GM23248 (cell line): ENCODE measurements around the gene KLF7.

Source experiments
- EZH2 ChIP-seq: fragments of 200-600 bp; sonication (generic); IDR thresholded peaks from 2 replicates; pipeline ENCODE4 v1.6.1; 2018; ENCODE audit warnings: antibody characterized with exemption, mild to moderate bottlenecking; ENCODE audit not compliant: insufficient read depth, poor library complexity, severe bottlenecking
- EZH2phosphoT487 ChIP-seq: fragments of 200-600 bp; sonication (generic); IDR thresholded peaks from 2 replicates; pipeline ENCODE4 v1.6.1; 2018; ENCODE audit warnings: antibody characterized with exemption, moderate library complexity, mild to moderate bottlenecking, low read depth; ENCODE audit not compliant: insufficient read depth

GRCh38 chr2:207163053-207163755, 2.5 kb downstream of the KLF7 start:
- TF ChIP-seq EZH2phosphoT487, result no peak
- TF ChIP-seq EZH2, result no peak
